HG03039 (cell line): ENCODE results near the gene PDZD8.

ENCODE experiments used
- ATAC-seq: cut with Tn5 transposase; IDR thresholded peaks from one replicate; pipeline ENCODE4 v1.9.1; 2021; ENCODE audit warnings: mild to moderate bottlenecking, moderate library complexity; ENCODE audit not compliant: unreplicated experiment

The PDZD8 gene

GRCh38 chr10:117399341-117400196 is 24.3 kb upstream of the PDZD8 start:
- no peak for ATAC-seq

GRCh38 chr10:117398029-117398428 is 22.8 kb upstream of the PDZD8 start:
- ATAC-seq, result no peak

GRCh38 chr10:117391436-117392205 is 16.4 kb upstream of the PDZD8 start:
- no peak for ATAC-seq

- no peak for ATAC-seq
Measured at GRCh38 chr10:117390420-117390819, 15.2 kb upstream of the PDZD8 start.

- ATAC-seq, result no peak
Measured at GRCh38 chr10:117386805-117387204, 11.6 kb upstream of the PDZD8 start.

- no peak for ATAC-seq
Measured at GRCh38 chr10:117382861-117383260, 7.6 kb upstream of the PDZD8 start.

GRCh38 chr10:117374506-117375359 is 507 bp downstream of the PDZD8 start:
- ATAC-seq, result peak; percentile 37

GRCh38 chr10:117373823-117374505 is 1.3 kb downstream of the PDZD8 start:
- no peak for ATAC-seq

- ATAC-seq, result no peak
Measured at GRCh38 chr10:117370205-117370604, 5.0 kb downstream of the PDZD8 start.

GRCh38 chr10:117367718-117368117 is 7.5 kb downstream of the PDZD8 start:
- no peak for ATAC-seq

- no peak for ATAC-seq
Measured at GRCh38 chr10:117366741-117367140, 8.5 kb downstream of the PDZD8 start.

GRCh38 chr10:117365612-117366011 is 9.6 kb downstream of the PDZD8 start:
- no peak for ATAC-seq

- ATAC-seq, result no peak
Measured at GRCh38 chr10:117364110-117364960, 10.9 kb downstream of the PDZD8 start.

- ATAC-seq, result peak; percentile 47
Measured at GRCh38 chr10:117363028-117363427, 12.2 kb downstream of the PDZD8 start.

GRCh38 chr10:117362313-117362712 is 12.9 kb downstream of the PDZD8 start:
- no peak for ATAC-seq

GRCh38 chr10:117360994-117361667 is 14.1 kb downstream of the PDZD8 start:
- ATAC-seq, result no peak

GRCh38 chr10:117360016-117360415 is 15.2 kb downstream of the PDZD8 start:
- ATAC-seq, result no peak

- no peak for ATAC-seq
Measured at GRCh38 chr10:117355072-117355471, 20.2 kb downstream of the PDZD8 start.

GRCh38 chr10:117353684-117354083 is 21.6 kb downstream of the PDZD8 start:
- ATAC-seq, result no peak
